SK-N-SH (cell line): ENCODE measurements around the gene R3HCC1L. TPM values are rescaled to one million over a fixed set of nuclear protein-coding genes. Genes with fewer than 3 reads are reported as not detected.

ENCODE experiments used
- CTCF ChIA-PET: fragments of 300-600, 350-600 bp; formaldehyde crosslinking; extraction: SDS; loops from one replicate; lab custom pipeline; 2021; lab: Yijun Ruan, JAX
- POLR2A ChIA-PET: fragments of 350-600 bp; sonication (Branson Sonifier 250); formaldehyde crosslinking; extraction: SDS; loops from one replicate; lab custom pipeline; 2020; ENCODE audit warnings: antibody characterized with exemption, inconsistent platforms; lab: Yijun Ruan, JAX
- DNase-seq: peaks from one replicate; pipeline ENCODE4 v3.0.0; 2012
- H2AFZ ChIP-seq: fragments of 200-600 bp; sonication (generic); 2 replicates; pipeline ENCODE4 v1.8.1; 2016; ENCODE audit warnings: antibody characterized with exemption, mild to moderate bottlenecking, low read depth
- H3F3A ChIP-seq: fragments of 200-600 bp; sonication (generic); replicated peaks from 2 replicates; pipeline ENCODE3; 2016; ENCODE audit warnings: antibody characterized with exemption, mild to moderate bottlenecking; ENCODE audit not compliant: insufficient read depth
- H3K27ac ChIP-seq, 2 experiments: fragments of 200-500 bp in 1 of 2; fragments of 200-600 bp in 1 of 2; sonication (Bioruptor generic) in 1 of 2; sonication (generic), shearing (Covaris generic) in 1 of 2; 2 replicates each; pipeline versions ENCODE4 v1.5.1 to v1.6.1; 2014 to 2016; ENCODE audit warnings: low read depth in 2 of 2, inconsistent platforms in 1 of 2, low read length in 1 of 2, mild to moderate bottlenecking in 1 of 2, mixed read lengths in 1 of 2
- H3K27me3 ChIP-seq: fragments of 200-600 bp; sonication (generic), shearing (Covaris generic); 2 replicates; pipeline ENCODE4 v1.6.1; 2016; ENCODE audit warnings: mixed run types; ENCODE audit not compliant: insufficient read depth
- H3K36me3 ChIP-seq, 2 experiments: fragments of 200-500 bp in 1 of 2; fragments of 200-600 bp in 1 of 2; sonication (Bioruptor generic) in 1 of 2; sonication (generic) in 1 of 2; replicated peaks in 1 of 2; 2 replicates each; pipeline versions ENCODE3 to v1.5.1; 2014 to 2016; ENCODE audit warnings: low read length in 1 of 2, mild to moderate bottlenecking in 1 of 2; ENCODE audit not compliant: insufficient read depth in 2 of 2, control insufficient read depth in 1 of 2
- H3K4me1 ChIP-seq, 2 experiments: fragments of 200-500 bp in 1 of 2; fragments of 200-600 bp in 1 of 2; sonication (Bioruptor generic) in 1 of 2; sonication (generic), shearing (Covaris generic) in 1 of 2; 2 replicates each; pipeline versions ENCODE4 v1.5.1 to v1.6.1; 2014 to 2016; ENCODE audit warnings: low read depth in 1 of 2, low read length in 1 of 2, mixed run types in 1 of 2; ENCODE audit not compliant: insufficient read depth in 2 of 2, control insufficient read depth in 1 of 2
- H3K4me2 ChIP-seq: fragments of 200-600 bp; sonication (generic), shearing (Covaris generic); 2 replicates; pipeline ENCODE4 v1.6.1; 2017; ENCODE audit warnings: mixed run types
- H3K4me3 ChIP-seq, 2 experiments: fragments of 200-500 bp in 1 of 2; fragments of 200-600 bp in 1 of 2; sonication (Bioruptor generic) in 1 of 2; sonication (generic), shearing (Covaris generic) in 1 of 2; 2 replicates each; pipeline versions ENCODE4 v1.5.1 to v1.8.1; 2014 to 2016; ENCODE audit warnings: low read depth in 2 of 2, inconsistent platforms in 1 of 2, low read length in 1 of 2, mild to moderate bottlenecking in 1 of 2, mixed read lengths in 1 of 2, moderate library complexity in 1 of 2
- H3K79me2 ChIP-seq: fragments of 200-600 bp; sonication (generic); 2 replicates; pipeline ENCODE4 v1.8.1; 2017; ENCODE audit warnings: mild to moderate bottlenecking; ENCODE audit not compliant: insufficient read depth
- H3K9ac ChIP-seq: fragments of 200-600 bp; sonication (generic); 2 replicates; pipeline ENCODE4 v1.6.1; 2017; ENCODE audit warnings: mixed run types
- H3K9me2 ChIP-seq: fragments of 200-600 bp; sonication (generic); 2 replicates; pipeline ENCODE4 v1.6.1; 2017; ENCODE audit warnings: mixed run types
- H3K9me3 ChIP-seq: fragments of 200-600 bp; sonication (generic); 2 replicates; pipeline ENCODE4 v1.6.1; 2017; ENCODE audit warnings: mixed run types, mild to moderate bottlenecking, moderate library complexity
- H4K20me1 ChIP-seq: fragments of 200-600 bp; sonication (generic); 2 replicates; pipeline ENCODE4 v1.6.1; 2017; ENCODE audit warnings: mild to moderate bottlenecking, mixed run types; ENCODE audit not compliant: insufficient read depth
- CHD2 ChIP-seq: fragments of 150-350 bp; IDR thresholded peaks from 2 replicates; pipeline ENCODE4 v1.6.1; 2018; ENCODE audit warnings: low read length; ENCODE audit not compliant: partially characterized antibody
- ELF1 ChIP-seq: IDR thresholded peaks from 2 replicates; pipeline ENCODE4 v1.4.0; 2012
- FOXM1 ChIP-seq: IDR thresholded peaks from 2 replicates; pipeline ENCODE4 v1.4.0; 2012; ENCODE audit warnings: low read depth, mild to moderate bottlenecking
- IRF3 ChIP-seq: fragments of 150-350 bp; IDR thresholded peaks from 2 replicates; pipeline ENCODE4 v1.6.1; 2016; ENCODE audit warnings: mild to moderate bottlenecking, low read depth, low read length
- JUND ChIP-seq: IDR thresholded peaks from 2 replicates; pipeline ENCODE4 v1.4.0; 2012
- MAX ChIP-seq: IDR thresholded peaks from 2 replicates; pipeline ENCODE4 v1.4.0; 2012; ENCODE audit warnings: low read depth
- MXI1 ChIP-seq: IDR thresholded peaks from 2 replicates; pipeline ENCODE4 v1.6.1; 2012; ENCODE audit warnings: mild to moderate bottlenecking, low read depth, low read length, improper control_type of control experiment
- NFIC ChIP-seq: IDR thresholded peaks from 2 replicates; pipeline ENCODE4 v1.4.0; 2012; ENCODE audit warnings: borderline replicate concordance
- POLR2AphosphoS5 ChIP-seq: IDR thresholded peaks from 2 replicates; pipeline ENCODE4 v1.6.1; 2012; ENCODE audit warnings: low read depth, low read length
- RAD21 ChIP-seq: IDR thresholded peaks from 2 replicates; pipeline ENCODE4 v1.6.1; 2012; ENCODE audit warnings: mild to moderate bottlenecking, low read length
- RCOR1 ChIP-seq: fragments of 150-350 bp; IDR thresholded peaks from 2 replicates; pipeline ENCODE4 v1.6.1; 2017; ENCODE audit warnings: antibody characterized with exemption, low read length
- RFX5 ChIP-seq: IDR thresholded peaks from 2 replicates; pipeline ENCODE4 v1.6.1; 2012; ENCODE audit warnings: mild to moderate bottlenecking, improper control_type of control experiment, low read length
- SMC3 ChIP-seq: IDR thresholded peaks from 2 replicates; pipeline ENCODE4 v1.6.1; 2012; ENCODE audit warnings: low read depth, low read length, improper control_type of control experiment
- TAF1 ChIP-seq: IDR thresholded peaks from 2 replicates; pipeline ENCODE4 v1.6.1; 2012; ENCODE audit warnings: low read depth, mild to moderate bottlenecking, low read length, moderate library complexity, borderline replicate concordance
- TCF12 ChIP-seq: IDR thresholded peaks from 2 replicates; pipeline ENCODE4 v1.4.0; 2012
- USF1 ChIP-seq: IDR thresholded peaks from 2 replicates; pipeline ENCODE4 v1.4.0; 2012; ENCODE audit warnings: low read depth, borderline replicate concordance
- YY1 ChIP-seq: IDR thresholded peaks from 2 replicates; pipeline ENCODE4 v1.4.0; 2012; ENCODE audit warnings: low read depth, mild to moderate bottlenecking
- ZBTB33 ChIP-seq: IDR thresholded peaks from 2 replicates; pipeline ENCODE4 v1.4.0; 2012; ENCODE audit warnings: low read depth, borderline replicate concordance
- WGBS: methylation state at CpG from one replicate; pipeline ENCODE4 v1.1.6; 2017; ENCODE audit warnings: low lambda C conversion rate; 5-methylcytosine and 5-hydroxymethylcytosine counted together
- polyA plus RNA-seq, 3 experiments: library from polyadenylated mRNA; depleted of rRNA; stranded (reverse); fragments of >200 nt; gene quantifications; 2 replicates each; pipeline ENCODE4 v1.2.3, GENCODE V29; 2012

The R3HCC1L gene
- polyA plus RNA-seq, 1 of the 3 experiments (the other 2 are of a cell fraction): 6.0 TPM

- 94% methylated on average over 5 of the region's 5 CpGs for WGBS
- H4K20me1 ChIP-seq: no peaks in the 10 kb centered on the region
- H3K9ac ChIP-seq: no peak overlapping the region
- no peaks in the 10 kb centered on the region for H3K9me3 ChIP-seq
- ChIA-PET CTCF (no interaction called here), POLR2A (no interaction called here)
- no peak overlapping the region for H3K27ac ChIP-seq
- no peak overlapping the region for H2AFZ ChIP-seq
- H3K4me3 ChIP-seq: no peak overlapping the region
- H3F3A ChIP-seq: peaks cover 3% of the 10 kb centered on the region
- H3K79me2 ChIP-seq: no peaks in the 10 kb centered on the region
- peaks cover 38 to 56% of the 10 kb centered on the region in 2 experiments for H3K36me3 ChIP-seq
- no peaks in the 10 kb centered on the region for H3K9me2 ChIP-seq
- no peak overlapping the region for H3K4me2 ChIP-seq
- DNase-seq: no peak
- 0 out of 4 replicates have a peak, but pooled peaks cover 0 to 6% of the 10 kb centered on the region in 2 experiments for H3K4me1 ChIP-seq
- no peaks in the 10 kb centered on the region for H3K27me3 ChIP-seq
- TF ChIP-seq USF1 (no peak), FOXM1 (no peak), MAX (no peak), TCF12 (no peak), CHD2 (no peak), JUND (no peak), TAF1 (no peak), RCOR1 (no peak), YY1 (no peak), NFIC (no peak), MXI1 (no peak), SMC3 (no peak), POLR2AphosphoS5 (no peak), ELF1 (no peak), IRF3 (no peak), RAD21 (no peak), ZBTB33 (no peak)
Measured at GRCh38 chr10:98236862-98237261, 102.4 kb downstream of the R3HCC1L start.

- Histone ChIP-seq H3K4me3 (no peak overlapping the region), H3K36me3 (peaks cover 38 to 59% of the 10 kb centered on the region in 2 experiments), H3K79me2 (no peaks in the 10 kb centered on the region), H3K27ac (no peak overlapping the region), H3K9ac (no peak overlapping the region), H3K27me3 (no peaks in the 10 kb centered on the region), H3K9me3 (no peaks in the 10 kb centered on the region), H2AFZ (no peak overlapping the region), H3F3A (peaks cover 4% of the 10 kb centered on the region), H3K4me1 (0 out of 4 replicates have a peak, but pooled peaks cover 0 to 6% of the 10 kb centered on the region in 2 experiments)
- 90% methylated on average over 1 of the region's 1 CpG for WGBS
- CTCF ChIA-PET: interaction anchor here (1.2 to 2.3 kb wide), 2 partner anchors 8 to 71 kb away, joined by 3 to 13 read pairs; no protein-coding TSS in a partner anchor
- no peak for TF ChIP-seq RFX5
- TF ChIP-seq, all 33 proteins: peak for 0
- H3K4me2 ChIP-seq: no peak overlapping the region
- no peaks in the 10 kb centered on the region for H3K9me2 ChIP-seq
- H4K20me1 ChIP-seq: no peaks in the 10 kb centered on the region
- no peak for DNase-seq
- POLR2A ChIA-PET: no interaction called here
Measured at GRCh38 chr10:98238391-98238790, 103.9 kb downstream of the R3HCC1L start.
